ENCODE measurements around the gene CAPS.

CAPS gene

DNA sequence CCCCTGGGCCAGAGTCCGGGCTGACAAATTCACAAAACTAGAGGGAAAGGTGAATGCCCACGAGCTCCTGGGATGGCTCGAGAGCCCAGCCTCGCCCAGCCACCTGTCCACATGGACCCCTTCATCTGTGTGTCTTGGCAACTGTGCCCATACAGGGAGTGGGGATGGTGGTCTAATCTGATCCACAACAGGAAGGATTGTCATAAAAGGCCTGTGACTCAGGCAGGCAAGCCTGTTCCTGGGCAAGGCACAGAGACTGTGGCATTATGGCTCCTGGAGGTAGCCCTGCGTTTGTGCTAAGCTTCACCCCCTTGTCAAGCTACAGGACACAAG, 20.0 kb downstream of the CAPS start:
- no peak overlapping the region for H3K4me3 ChIP-seq (ENCODE audit: low read depth, low read length)
- DNase-seq (ENCODE audit: low read depth): no peak
- TF ChIP-seq, protein P1, sequence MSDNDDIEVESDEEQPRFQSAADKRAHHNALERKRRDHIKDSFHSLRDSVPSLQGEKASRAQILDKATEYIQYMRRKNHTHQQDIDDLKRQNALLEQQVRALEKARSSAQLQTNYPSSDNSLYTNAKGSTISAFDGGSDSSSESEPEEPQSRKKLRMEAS (IDR thresholded peaks at IDR 0.05; ENCODE audit: low read depth, low read length): no peak
- TF ChIP-seq MYC (IDR thresholded peaks at IDR 0.05; ENCODE audit: low read depth, low read length): no peak
- no peak for TF ChIP-seq POLR2A (IDR thresholded peaks at IDR 0.05; ENCODE audit: extremely low read depth, insufficient read length)
- TF ChIP-seq, protein P2, sequence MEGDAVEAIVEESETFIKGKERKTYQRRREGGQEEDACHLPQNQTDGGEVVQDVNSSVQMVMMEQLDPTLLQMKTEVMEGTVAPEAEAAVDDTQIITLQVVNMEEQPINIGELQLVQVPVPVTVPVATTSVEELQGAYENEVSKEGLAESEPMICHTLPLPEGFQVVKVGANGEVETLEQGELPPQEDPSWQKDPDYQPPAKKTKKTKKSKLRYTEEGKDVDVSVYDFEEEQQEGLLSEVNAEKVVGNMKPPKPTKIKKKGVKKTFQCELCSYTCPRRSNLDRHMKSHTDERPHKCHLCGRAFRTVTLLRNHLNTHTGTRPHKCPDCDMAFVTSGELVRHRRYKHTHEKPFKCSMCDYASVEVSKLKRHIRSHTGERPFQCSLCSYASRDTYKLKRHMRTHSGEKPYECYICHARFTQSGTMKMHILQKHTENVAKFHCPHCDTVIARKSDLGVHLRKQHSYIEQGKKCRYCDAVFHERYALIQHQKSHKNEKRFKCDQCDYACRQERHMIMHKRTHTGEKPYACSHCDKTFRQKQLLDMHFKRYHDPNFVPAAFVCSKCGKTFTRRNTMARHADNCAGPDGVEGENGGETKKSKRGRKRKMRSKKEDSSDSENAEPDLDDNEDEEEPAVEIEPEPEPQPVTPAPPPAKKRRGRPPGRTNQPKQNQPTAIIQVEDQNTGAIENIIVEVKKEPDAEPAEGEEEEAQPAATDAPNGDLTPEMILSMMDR (IDR thresholded peaks at IDR 0.05; ENCODE audit: low read depth, low read length): no peak

DNA sequence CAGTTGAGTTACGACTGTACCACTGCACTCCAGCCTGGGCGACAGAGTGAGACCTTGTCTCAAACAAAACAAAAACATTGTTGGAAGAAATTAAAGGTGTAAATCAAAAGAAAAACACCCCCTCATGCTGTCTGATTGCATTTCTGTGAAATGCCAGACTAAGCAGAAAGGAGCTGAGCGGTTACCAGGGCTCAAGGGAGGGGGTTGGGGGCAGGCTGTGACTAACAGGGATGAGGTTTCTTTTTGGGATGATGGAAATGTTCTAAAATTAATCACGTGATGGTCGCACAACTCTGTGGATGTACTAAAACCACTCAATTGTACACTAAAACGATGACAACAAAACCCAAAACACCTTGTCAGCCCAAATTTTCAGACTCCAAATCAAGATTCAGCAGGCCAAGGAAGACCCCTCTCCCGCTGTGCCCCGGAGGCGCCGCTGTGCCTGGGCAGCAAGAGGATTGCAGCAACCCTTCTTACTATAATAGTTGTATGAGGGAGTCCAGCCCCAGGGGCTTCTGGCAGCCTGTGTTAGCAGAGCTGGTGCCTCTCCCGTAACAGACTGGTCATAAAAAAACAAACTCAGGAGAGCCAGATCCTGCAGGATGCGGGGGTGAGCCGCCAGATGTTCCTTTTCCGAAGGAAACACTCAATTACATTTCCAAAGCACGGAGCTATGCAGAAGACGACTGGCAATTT, 20.9 kb downstream of the CAPS start:
- H3K4me3 ChIP-seq (ENCODE audit: low read depth, low read length): no peak overlapping the region
- TF ChIP-seq, protein P2 (IDR thresholded peaks at IDR 0.05; ENCODE audit: low read depth, low read length): no peak
- TF ChIP-seq, protein P1 (IDR thresholded peaks at IDR 0.05; ENCODE audit: low read depth, low read length): no peak
- TF ChIP-seq POLR2A (IDR thresholded peaks at IDR 0.05; ENCODE audit: extremely low read depth, insufficient read length): no peak
- no peak for TF ChIP-seq MYC (IDR thresholded peaks at IDR 0.05; ENCODE audit: low read depth, low read length)
- DNase-seq (ENCODE audit: low read depth): no peak

DNA sequence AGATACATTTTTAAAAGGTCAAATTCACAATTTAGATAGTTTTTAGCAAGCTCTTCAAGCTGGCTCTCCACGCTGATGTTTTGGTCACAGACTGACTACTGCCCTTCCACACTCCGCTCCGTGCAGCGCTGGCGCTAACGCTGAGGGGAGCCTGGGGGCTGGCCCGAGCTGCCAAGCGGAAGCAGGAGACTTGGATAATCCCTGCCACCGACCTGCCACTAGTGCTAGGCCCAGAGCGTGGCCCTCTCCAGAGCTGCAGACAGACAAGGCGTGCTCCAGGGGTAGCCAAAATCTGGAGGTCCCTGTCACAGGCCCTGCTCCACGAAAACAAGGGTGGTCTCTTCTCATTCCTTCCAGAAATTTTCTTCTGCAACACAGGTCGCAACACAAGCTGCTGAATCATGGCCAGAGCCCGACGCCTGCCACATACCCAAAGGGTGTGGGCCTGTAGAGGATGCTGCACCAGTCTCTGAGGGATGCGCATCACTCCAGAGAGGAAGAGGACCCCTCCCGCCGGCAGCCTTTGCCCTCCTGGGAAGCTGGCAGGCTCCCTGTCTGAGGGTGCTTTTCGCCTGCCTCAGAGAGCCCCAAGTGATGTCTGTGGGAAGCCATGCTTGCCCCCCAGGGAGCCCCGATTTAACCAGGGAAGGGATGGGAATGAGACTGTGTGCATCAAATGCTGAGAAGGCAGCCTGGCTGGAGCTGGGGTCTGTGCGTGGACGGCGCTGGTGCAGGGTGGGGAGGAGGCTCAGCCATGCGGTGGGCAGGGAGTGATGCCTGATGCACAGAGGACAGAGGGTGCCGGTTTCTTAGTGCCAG, 21.6 kb downstream of the CAPS start:
- no peak overlapping the region for H3K4me3 ChIP-seq (ENCODE audit: low read depth, low read length)
- TF ChIP-seq MYC (IDR thresholded peaks at IDR 0.05; ENCODE audit: low read depth, low read length) (no peak), POLR2A (IDR thresholded peaks at IDR 0.05; ENCODE audit: extremely low read depth, insufficient read length) (no peak)
- TF ChIP-seq, protein P1 (IDR thresholded peaks at IDR 0.05; ENCODE audit: low read depth, low read length): no peak
- TF ChIP-seq, protein P2 (IDR thresholded peaks at IDR 0.05; ENCODE audit: low read depth, low read length): no peak
- no peak for DNase-seq (ENCODE audit: low read depth)

DNA sequence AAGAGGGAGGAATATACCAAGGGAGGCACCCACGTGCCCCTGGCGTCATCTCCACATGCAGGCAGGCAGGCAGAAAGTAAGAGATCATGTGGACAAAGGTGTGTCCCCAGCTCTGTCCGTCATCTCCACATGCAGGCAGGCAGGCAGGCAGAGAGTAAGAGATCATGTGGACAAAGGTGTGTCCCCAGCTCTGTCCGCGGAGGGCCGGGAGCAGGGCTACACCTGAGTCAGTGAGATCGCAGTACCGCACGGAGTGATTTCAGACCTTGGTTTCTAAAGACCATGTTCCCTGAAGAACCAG, 22.2 kb downstream of the CAPS start:
- DNase-seq (ENCODE audit: low read depth): no peak
- no peak overlapping the region for H3K4me3 ChIP-seq (ENCODE audit: low read depth, low read length)
- TF ChIP-seq, protein P2 (IDR thresholded peaks at IDR 0.05; ENCODE audit: low read depth, low read length): no peak
- TF ChIP-seq, protein P1 (IDR thresholded peaks at IDR 0.05; ENCODE audit: low read depth, low read length): no peak
- TF ChIP-seq POLR2A (IDR thresholded peaks at IDR 0.05; ENCODE audit: extremely low read depth, insufficient read length): no peak

DNA sequence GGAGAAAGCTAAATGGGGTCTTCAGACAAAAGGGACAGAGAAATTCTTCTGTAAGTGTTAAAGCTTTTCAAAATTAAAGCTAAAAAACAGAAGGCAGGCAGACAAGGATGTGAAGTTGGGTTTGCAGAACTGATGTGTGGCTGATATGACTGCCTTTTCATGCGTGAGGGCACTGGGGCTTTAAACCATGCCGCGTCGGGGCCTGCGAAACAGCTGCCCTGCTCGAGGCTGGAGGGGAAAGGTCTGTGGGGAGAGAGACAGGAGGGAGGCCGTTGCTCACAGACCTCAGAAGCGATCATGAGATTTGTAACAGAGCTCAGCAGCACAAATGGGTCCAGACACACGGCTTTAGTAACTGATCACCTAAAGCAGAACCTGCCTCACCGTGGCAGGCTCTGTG, 23.5 kb downstream of the CAPS start:
- no peak overlapping the region for H3K4me3 ChIP-seq (ENCODE audit: low read depth, low read length)
- TF ChIP-seq MYC (IDR thresholded peaks at IDR 0.05; ENCODE audit: low read depth, low read length): no peak
- TF ChIP-seq, protein P2 (IDR thresholded peaks at IDR 0.05; ENCODE audit: low read depth, low read length): no peak
- TF ChIP-seq, protein P1 (IDR thresholded peaks at IDR 0.05; ENCODE audit: low read depth, low read length): no peak
- no peak for TF ChIP-seq POLR2A (IDR thresholded peaks at IDR 0.05; ENCODE audit: extremely low read depth, insufficient read length)
- no peak for DNase-seq (ENCODE audit: low read depth)
